Heart left ventricle (tissue), 13 donors: ENCODE results near the gene RHOXF2.

Source experiments
- CTCF ChIP-seq, 12 donors: fragments of 200-600 bp; sonication (generic) in 4 of 12; IDR thresholded peaks; one replicate each; pipeline versions ENCODE4 v1.5.0 to v1.8.0; 2018 to 2022; ENCODE audit warnings: antibody characterized with exemption in 12 of 12, mild to moderate bottlenecking in 5 of 12
- POLR2A ChIP-seq, 2 donors: fragments of 450-650 bp; IDR thresholded peaks; one replicate each; pipeline ENCODE4 v1.6.1; 2017; ENCODE audit warnings: antibody characterized with exemption in 2 of 2, mild to moderate bottlenecking in 2 of 2, moderate library complexity in 2 of 2
- donor health status: ischemic (EF 13 %, LVEDD 7.1; RV severe dilation, severe dysfunction).
- donor health status: DM: no; HTN: yes; CAD: no.
- donor health status: DM: no; HTN: no; CAD: no.
- donor health status: ischemic (EF 25% LVEDD 6.9; RV normal size, moderate dysfunction).
- donor health status: ischemic (EF 25% LVEDD 5.7; RV mildly dilated, moderate dysfunction).
- donor health status: ischemic (EF 35%, LVEDD 5.7; RV mildly dilated, moderate dysfunction).
- donor health status: nonischemic (EF 11% LVEDD 7.7; RV severe dilation, severe dysfunction).
- donor health status: DM: yes; HTN: yes; CAD: no.
- donor health status: PGD.
- donor health status: ischemic (EF 29% LVEDD 5.4; RV normal size, mild dysfunction).
- donor health status: nonischemic (EF 23%, LVEDD 6.1; RV moderate dilation, normal function).

- no peak for TF ChIP-seq POLR2A (IDR thresholded peaks at IDR 0.05)
- peak; percentile 51 to 78 (median 65) for TF ChIP-seq CTCF (IDR thresholded peaks at IDR 0.05)
Observed at GRCh38 chrX:120213438-120214265, 55.2 kb downstream of the RHOXF2 start.
